Body of pancreas (tissue), 4 donors: ENCODE measurements around the gene STK31. TPM values are rescaled to one million over a fixed set of nuclear protein-coding genes. Genes with fewer than 3 reads are reported as not detected.

Experiments
- ATAC-seq: fragments of 150-250 bp; one replicate; pipeline ENCODE4 v1.9.1; 2016
- DNase-seq, 4 donors: peaks; one replicate each; pipeline ENCODE4 v3.0.0-alpha.2; 2019
- H3K27ac ChIP-seq, 4 donors: fragments of 200-600 bp; sonication (generic); 1 replicate in 3 of 4; 2 replicates in 1 of 4; pipeline versions ENCODE4 v1.5.1 to v1.6.1; 2016 to 2019; ENCODE audit warnings: mild to moderate bottlenecking in 1 of 4, mixed read lengths in 1 of 4, moderate library complexity in 1 of 4
- H3K27me3 ChIP-seq, 2 donors: fragments of 200-600 bp; sonication (generic); one replicate each; pipeline ENCODE4 v1.6.0; 2016; ENCODE audit warnings: mild to moderate bottlenecking in 1 of 2
- H3K36me3 ChIP-seq, 2 donors: fragments of 200-600 bp; sonication (generic); replicated peaks in 1 of 2; 2 replicates each; pipeline ENCODE4 v1.5.1; 2016; ENCODE audit warnings: low read depth in 2 of 2; ENCODE audit not compliant: insufficient read depth in 1 of 2
- H3K4me1 ChIP-seq: fragments of 200-600 bp; sonication (generic); one replicate; pipeline ENCODE4 v1.6.0; 2016
- H3K4me3 ChIP-seq, 2 donors: fragments of 200-600 bp; sonication (generic); 1 replicate in 1 of 2; 2 replicates in 1 of 2; pipeline ENCODE4 v1.5.1; 2016 to 2019
- H3K9me3 ChIP-seq, 3 donors: fragments of 200-600 bp; sonication (generic); 1 replicate in 2 of 3; 2 replicates in 1 of 3; pipeline ENCODE4 v1.5.1; 2016
- CTCF ChIP-seq, 7 experiments: fragments of 450-650 bp in 4 of 7; fragments of 200-600 bp in 3 of 7; sonication (generic) in 3 of 7; IDR thresholded peaks; one replicate each; pipeline ENCODE4 v1.5.1; 2016 to 2019; ENCODE audit warnings: antibody characterized with exemption in 7 of 7
- POLR2A ChIP-seq, 3 donors: fragments of 450-650 bp; IDR thresholded peaks; one replicate each; pipeline ENCODE4 v1.6.1; 2016; ENCODE audit warnings: antibody characterized with exemption in 3 of 3, mild to moderate bottlenecking in 2 of 3
- WGBS, 2 donors: methylation state at CpG; one replicate each; pipeline ENCODE4 v1.1.5; 2017; 5-methylcytosine and 5-hydroxymethylcytosine counted together
- intact Hi-C: fragments of 100-400 bp; cut with DNase I; formaldehyde crosslinking; loops from one replicate; pipeline ENCODE4 v1.15.1; 2023
- total RNA-seq, 2 donors: library from RNA; depleted of rRNA; stranded (reverse); fragments of >200 nt; gene quantifications; one replicate each; pipeline ENCODE4 v1.1.0, GENCODE V29; 2016

Gene STK31
- total RNA-seq: 1 to 10 TPM in 1 of 2 donors, not detected in 1; 2.3 TPM

- no peak for ATAC-seq
- H3K4me1 ChIP-seq: peaks cover 17% of the 10 kb centered on the region
- peak in 1 of 4 donors; percentile 6 for DNase-seq
- H3K27me3 ChIP-seq: no peaks in the 10 kb centered on the region
- TF ChIP-seq CTCF (IDR thresholded peaks at IDR 0.05) (no peak), POLR2A (IDR thresholded peaks at IDR 0.05) (no peak)
- intact Hi-C loops: loop anchor here (5.0 to 10.0 kb wide), 2 partner anchors 55 to 138 kb away; no protein-coding TSS in a partner anchor
- H3K4me3 ChIP-seq: no peak within 1 kb of the TSS
- H3K9me3 ChIP-seq: peaks cover 0 to 6% (median 0%) of the 10 kb centered on the region in 3 donors
- H3K27ac ChIP-seq: peak within 1 kb of the TSS; percentile 37 to 86 (median 62)
- WGBS, 2 donors: 90 to 97% methylated on average over 12 to 33 of the region's 33 CpGs
- peaks cover 6% of the 10 kb centered on the region in 2 donors for H3K36me3 ChIP-seq
These were observed at the start of gene STK31 for GRCh38 chr7:23710000-23710399. Gene STK31 (plus strand): TSS chr7:23710219. CDS start chr7:23710286, 67 bp downstream.

GRCh38 chr7:23661385-23661784 is 48.6 kb upstream of the STK31 start:
- Histone ChIP-seq H3K4me1 (peaks cover 6% of the 10 kb centered on the region), H3K36me3 (no peaks in the 10 kb centered on the region), H3K27me3 (no peaks in the 10 kb centered on the region), H3K27ac (no peak overlapping the region), H3K4me3 (no peak overlapping the region), H3K9me3 (no peaks in the 10 kb centered on the region)
- intact Hi-C loops: no loop called here
- TF ChIP-seq POLR2A (IDR thresholded peaks at IDR 0.05) (no peak), CTCF (IDR thresholded peaks at IDR 0.05) (no peak)
- whole genome bisulfite sequencing, 2 donors: 88 to 94% methylated on average over 3 of the region's 3 CpGs
- DNase-seq: no peak
- no peak for ATAC-seq

GRCh38 chr7:23662124-23662983 is 47.7 kb upstream of the STK31 start:
- H3K36me3 ChIP-seq: no peaks in the 10 kb centered on the region
- DNase-seq (peak in 2 of 4 donors; percentile 24 to 42), ATAC-seq (peak; percentile 42)
- H3K27ac ChIP-seq: peak overlapping the region in 2 of 4 donors; percentile 19 to 34
- intact Hi-C loops: no loop called here
- H3K4me3 ChIP-seq: no peak overlapping the region
- 66 to 70% methylated on average over 8 of the region's 8 CpGs for WGBS, 2 donors
- TF ChIP-seq CTCF (IDR thresholded peaks at IDR 0.05) (no peak), POLR2A (IDR thresholded peaks at IDR 0.05) (no peak)
- peaks cover 6% of the 10 kb centered on the region for H3K4me1 ChIP-seq
- no peaks in the 10 kb centered on the region for H3K9me3 ChIP-seq
- H3K27me3 ChIP-seq: no peaks in the 10 kb centered on the region

GRCh38 chr7:23662984-23663313 is 47.1 kb upstream of the STK31 start:
- DNase-seq (no peak), ATAC-seq (no peak)
- Histone ChIP-seq H3K36me3 (no peaks in the 10 kb centered on the region), H3K4me1 (peaks cover 6% of the 10 kb centered on the region), H3K4me3 (no peak overlapping the region), H3K27me3 (no peaks in the 10 kb centered on the region), H3K27ac (peak overlapping the region in 1 of 4 donors; percentile 34), H3K9me3 (no peaks in the 10 kb centered on the region)
- 86 to 93% methylated on average over 2 of the region's 2 CpGs for WGBS, 2 donors
- TF ChIP-seq CTCF (IDR thresholded peaks at IDR 0.05) (no peak), POLR2A (IDR thresholded peaks at IDR 0.05) (no peak)
- intact Hi-C loops: no loop called here

- Histone ChIP-seq H3K27me3 (no peaks in the 10 kb centered on the region), H3K27ac (no peak overlapping the region), H3K9me3 (no peaks in the 10 kb centered on the region), H3K4me1 (peaks cover 6% of the 10 kb centered on the region), H3K4me3 (no peak overlapping the region), H3K36me3 (no peaks in the 10 kb centered on the region)
- DNase-seq: no peak
- TF ChIP-seq POLR2A (IDR thresholded peaks at IDR 0.05): no peak
- TF ChIP-seq CTCF (IDR thresholded peaks at IDR 0.05): no peak
- intact Hi-C loops: no loop called here
- ATAC-seq: no peak
These were observed 45.9 kb upstream of the STK31 start for GRCh38 chr7:23664122-23664521.
